Measurements from ENCODE around the gene APOL2.

APOL2 gene

GRCh38 chr22:36249160-36249559 lies 9.8 kb upstream of the APOL2 start:
- H3K27me3 ChIP-seq (ENCODE audit: insufficient read depth, low read depth, severe bottlenecking): no peaks in the 10 kb centered on the region
- H3K27ac ChIP-seq: no peak overlapping the region
- DNase-seq: no peak
- H3K36me3 ChIP-seq: no peaks in the 10 kb centered on the region
- H3K4me3 ChIP-seq (ENCODE audit: low read depth, low read length): no peak overlapping the region
- H3K9me3 ChIP-seq (ENCODE audit: severe bottlenecking): peaks cover 2% of the 10 kb centered on the region
- TF ChIP-seq CTCF (IDR thresholded peaks at IDR 0.05; ENCODE audit: low read depth, low read length): no peak

GRCh38 chr22:36247955-36248354 lies 8.6 kb upstream of the APOL2 start:
- no peak overlapping the region for H3K4me3 ChIP-seq (ENCODE audit: low read depth, low read length)
- peaks cover 2% of the 10 kb centered on the region for H3K9me3 ChIP-seq (ENCODE audit: severe bottlenecking)
- no peak overlapping the region for H3K27ac ChIP-seq
- DNase-seq: no peak
- no peak for TF ChIP-seq CTCF (IDR thresholded peaks at IDR 0.05; ENCODE audit: low read depth, low read length)
- no peaks in the 10 kb centered on the region for H3K36me3 ChIP-seq
- no peaks in the 10 kb centered on the region for H3K27me3 ChIP-seq (ENCODE audit: insufficient read depth, low read depth, severe bottlenecking)

- no peak overlapping the region for H3K4me3 ChIP-seq (ENCODE audit: low read depth, low read length)
- no peak overlapping the region for H3K27ac ChIP-seq
- no peak for TF ChIP-seq CTCF (IDR thresholded peaks at IDR 0.05; ENCODE audit: low read depth, low read length)
- H3K27me3 ChIP-seq (ENCODE audit: insufficient read depth, low read depth, severe bottlenecking): no peaks in the 10 kb centered on the region
- no peaks in the 10 kb centered on the region for H3K36me3 ChIP-seq
- H3K9me3 ChIP-seq (ENCODE audit: severe bottlenecking): peaks cover 2% of the 10 kb centered on the region
- no peak for DNase-seq
Observed at GRCh38 chr22:36246718-36247117, 7.4 kb upstream of the APOL2 start.

- no peak for TF ChIP-seq CTCF (IDR thresholded peaks at IDR 0.05; ENCODE audit: low read depth, low read length)
- DNase-seq: no peak
Observed at GRCh38 chr22:36245805-36246356, 6.6 kb upstream of the APOL2 start.

GRCh38 chr22:36244522-36245391 lies 5.4 kb upstream of the APOL2 start:
- Histone ChIP-seq H3K36me3 (no peaks in the 10 kb centered on the region), H3K27me3 (ENCODE audit: insufficient read depth, low read depth, severe bottlenecking) (no peaks in the 10 kb centered on the region), H3K9me3 (ENCODE audit: severe bottlenecking) (peaks cover 2% of the 10 kb centered on the region), H3K4me3 (ENCODE audit: low read depth, low read length) (no peak overlapping the region), H3K27ac (no peak overlapping the region)
- no peak for TF ChIP-seq CTCF (IDR thresholded peaks at IDR 0.05; ENCODE audit: low read depth, low read length)
- DNase-seq: no peak

More at GRCh38 chr22:36245805-36246356, 6.6 kb upstream of the APOL2 start:
- no peaks in the 10 kb centered on the region for H3K36me3 ChIP-seq
- H3K4me3 ChIP-seq (ENCODE audit: low read depth, low read length): no peak overlapping the region
- H3K27me3 ChIP-seq (ENCODE audit: insufficient read depth, low read depth, severe bottlenecking): no peaks in the 10 kb centered on the region
- H3K9me3 ChIP-seq (ENCODE audit: severe bottlenecking): peaks cover 2% of the 10 kb centered on the region
- no peak overlapping the region for H3K27ac ChIP-seq

Measured in WERI-Rb-1 (cell line).